Fibroblast of lung (primary cell): Measurements from ENCODE around the gene INAFM1.

Experiments
- CTCF ChIP-seq, 2 donors: IDR thresholded peaks in 1 of 2; conservative IDR thresholded peaks in 1 of 2; 1 replicate in 1 of 2; 2 replicates in 1 of 2; pipeline ENCODE4 v1.5.1; 2011 to 2012; ENCODE audit warnings: low read length in 2 of 2, control low read depth in 1 of 2, inconsistent platforms in 1 of 2, low read depth in 1 of 2, mild to moderate bottlenecking in 1 of 2
- EZH2 ChIP-seq: IDR thresholded peaks from 2 replicates; pipeline ENCODE4 v1.5.1; 2012; ENCODE audit warnings: low read length, control low read depth, mild to moderate bottlenecking; ENCODE audit errors: missing control alignments

- TF ChIP-seq EZH2 (no peak), CTCF (conservative IDR thresholded peaks at IDR 0.05 in 1 of 2, IDR thresholded peaks at IDR 0.05 in 1 of 2; ENCODE audit: low read depth in 1 of 2, low read length in 2 of 2) (no peak)
These were observed 46.9 kb downstream of the INAFM1 start for GRCh38 chr19:47321630-47322029.
